SK-N-SH treated with all-trans-retinoic acid at 6 μM for 48 hours (cell line): ENCODE measurements around the gene DES.

ENCODE experiments used
- ATAC-seq: fragments of 200-7000 bp; cut with Tn5 transposase; 3 replicates; pipeline ENCODE4 v1.9.1; 2020; ENCODE audit warnings: mild to moderate bottlenecking, moderate library complexity
- ARNTL ChIP-seq: fragments of 450-650 bp; formaldehyde crosslinking; IDR thresholded peaks from 2 replicates; pipeline ENCODE4 v1.5.0; 2020; ENCODE audit warnings: low read depth, mild to moderate bottlenecking, moderate library complexity, borderline replicate concordance
- BACH2 ChIP-seq: fragments of 250-450 bp; sonication (Bioruptor Pico); IDR thresholded peaks from 2 replicates; pipeline ENCODE4 v1.9.0; 2021; ENCODE audit warnings: mild to moderate bottlenecking, borderline replicate concordance
- CSDC2 ChIP-seq: fragments of 250-450 bp; sonication (Bioruptor Pico); IDR thresholded peaks from 2 replicates; pipeline ENCODE4 v1.5.0; 2020; ENCODE audit warnings: mild to moderate bottlenecking, moderate library complexity
- CSRNP3 ChIP-seq: fragments of 250-450 bp; sonication (Bioruptor Pico); IDR thresholded peaks from 2 replicates; pipeline ENCODE4 v1.5.1; 2021; ENCODE audit warnings: mild to moderate bottlenecking, moderate library complexity
- ISL1 ChIP-seq: fragments of 250-450 bp; sonication (Bioruptor Pico); IDR thresholded peaks from 2 replicates; pipeline ENCODE4 v2.1.2; 2022; ENCODE audit warnings: mild to moderate bottlenecking, moderate library complexity
- PATZ1 ChIP-seq: fragments of 250-450 bp; sonication (Bioruptor Pico); IDR thresholded peaks from 2 replicates; pipeline ENCODE4 v1.8.0; 2020; ENCODE audit warnings: mild to moderate bottlenecking, moderate library complexity, borderline replicate concordance
- PPARA ChIP-seq: fragments of 250-450 bp; sonication (Bioruptor Pico); IDR thresholded peaks from 2 replicates; pipeline ENCODE4 v1.5.0; 2020; ENCODE audit warnings: mild to moderate bottlenecking, borderline replicate concordance
- RARB ChIP-seq: fragments of 250-450 bp; sonication (Bioruptor Pico); IDR thresholded peaks from 2 replicates; pipeline ENCODE4 v1.8.0; 2021; ENCODE audit warnings: mild to moderate bottlenecking, moderate library complexity
- SNAI2 ChIP-seq: fragments of 250-450 bp; sonication (Bioruptor Pico); IDR thresholded peaks from 2 replicates; pipeline ENCODE4 v1.5.0; 2020; ENCODE audit warnings: mild to moderate bottlenecking, moderate library complexity
- TOX ChIP-seq: fragments of 250-450 bp; sonication (Bioruptor Pico); IDR thresholded peaks from 2 replicates; pipeline ENCODE4 v1.8.0; 2021; ENCODE audit warnings: mild to moderate bottlenecking, moderate library complexity, borderline replicate concordance
- ZC3H10 ChIP-seq: fragments of 250-450 bp; sonication (Bioruptor Pico); IDR thresholded peaks from 2 replicates; pipeline ENCODE4 v1.5.1; 2021; ENCODE audit warnings: mild to moderate bottlenecking, moderate library complexity
- ZFP3 ChIP-seq: fragments of 250-450 bp; sonication (Bioruptor Pico); IDR thresholded peaks from 2 replicates; pipeline ENCODE4 v1.5.0; 2020; ENCODE audit warnings: mild to moderate bottlenecking, moderate library complexity
- ZFP30 ChIP-seq: fragments of 450-650 bp; formaldehyde crosslinking; IDR thresholded peaks from 2 replicates; pipeline ENCODE4 v1.5.0; 2022; ENCODE audit warnings: mild to moderate bottlenecking, moderate library complexity
- ZNF565 ChIP-seq: fragments of 450-650 bp; formaldehyde crosslinking; conservative IDR thresholded peaks from 2 replicates; pipeline ENCODE4 v1.5.0; 2020; ENCODE audit warnings: low read depth, mild to moderate bottlenecking, moderate library complexity
- ZNF70 ChIP-seq: fragments of 450-650 bp; formaldehyde crosslinking; IDR thresholded peaks from 2 replicates; pipeline ENCODE4 v1.5.0; 2020; ENCODE audit warnings: mild to moderate bottlenecking, moderate library complexity
- TF ChIP-seq, protein P1 (sequence below): fragments of 250-450 bp; sonication (Bioruptor Pico); IDR thresholded peaks from 2 replicates; pipeline ENCODE4 v1.5.1; 2020; ENCODE audit warnings: low read depth, mild to moderate bottlenecking, moderate library complexity
- TF ChIP-seq, protein P2 (sequence below): fragments of 250-450 bp; sonication (Bioruptor Pico); IDR thresholded peaks from 2 replicates; pipeline ENCODE4 v1.8.0; 2021; ENCODE audit warnings: low read depth, mild to moderate bottlenecking, moderate library complexity, borderline replicate concordance
- TF ChIP-seq, protein P3 (sequence below): fragments of 250-450 bp; sonication (Bioruptor Pico); IDR thresholded peaks from 2 replicates; pipeline ENCODE4 v1.5.0; 2020; ENCODE audit warnings: mild to moderate bottlenecking, moderate library complexity

DES gene

DNA sequence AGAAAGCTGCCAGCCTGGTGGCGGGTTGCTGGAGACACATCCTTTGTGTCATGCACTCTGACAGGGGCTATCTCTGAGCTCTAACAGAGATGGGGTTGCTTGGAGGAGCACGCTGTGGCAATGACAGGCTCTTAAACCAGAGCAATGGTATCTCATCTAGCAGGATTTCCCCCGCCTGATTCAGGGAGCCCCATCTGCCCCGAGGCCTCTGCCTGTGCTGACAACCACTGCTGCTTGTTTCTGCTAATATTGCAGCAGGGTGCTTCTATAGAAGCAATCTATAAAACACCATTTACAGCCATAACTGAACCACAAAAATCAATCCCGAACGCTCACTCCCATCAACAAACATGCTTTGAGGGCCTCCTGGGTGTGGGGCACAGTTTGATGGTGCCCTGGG, 17.6 kb upstream of the DES start:
- no peak for TF ChIP-seq CSRNP3 (CRISPR knock-in tag)
- no peak for TF ChIP-seq SNAI2 (CRISPR knock-in tag)
- no peak for TF ChIP-seq TOX (CRISPR knock-in tag)
- no peak for TF ChIP-seq BACH2 (CRISPR knock-in tag)
- no peak for TF ChIP-seq PATZ1 (CRISPR knock-in tag)
- no peak for TF ChIP-seq ZFP3
- TF ChIP-seq ZC3H10 (CRISPR knock-in tag), result no peak
- TF ChIP-seq, protein P1, sequence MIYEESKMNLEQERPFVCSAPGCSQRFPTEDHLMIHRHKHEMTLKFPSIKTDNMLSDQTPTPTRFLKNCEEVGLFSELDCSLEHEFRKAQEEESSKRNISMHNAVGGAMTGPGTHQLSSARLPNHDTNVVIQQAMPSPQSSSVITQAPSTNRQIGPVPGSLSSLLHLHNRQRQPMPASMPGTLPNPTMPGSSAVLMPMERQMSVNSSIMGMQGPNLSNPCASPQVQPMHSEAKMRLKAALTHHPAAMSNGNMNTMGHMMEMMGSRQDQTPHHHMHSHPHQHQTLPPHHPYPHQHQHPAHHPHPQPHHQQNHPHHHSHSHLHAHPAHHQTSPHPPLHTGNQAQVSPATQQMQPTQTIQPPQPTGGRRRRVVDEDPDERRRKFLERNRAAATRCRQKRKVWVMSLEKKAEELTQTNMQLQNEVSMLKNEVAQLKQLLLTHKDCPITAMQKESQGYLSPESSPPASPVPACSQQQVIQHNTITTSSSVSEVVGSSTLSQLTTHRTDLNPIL (CRISPR knock-in tag), result no peak
- TF ChIP-seq ZFP30 (CRISPR knock-in tag), result no peak
- TF ChIP-seq, protein P2, sequence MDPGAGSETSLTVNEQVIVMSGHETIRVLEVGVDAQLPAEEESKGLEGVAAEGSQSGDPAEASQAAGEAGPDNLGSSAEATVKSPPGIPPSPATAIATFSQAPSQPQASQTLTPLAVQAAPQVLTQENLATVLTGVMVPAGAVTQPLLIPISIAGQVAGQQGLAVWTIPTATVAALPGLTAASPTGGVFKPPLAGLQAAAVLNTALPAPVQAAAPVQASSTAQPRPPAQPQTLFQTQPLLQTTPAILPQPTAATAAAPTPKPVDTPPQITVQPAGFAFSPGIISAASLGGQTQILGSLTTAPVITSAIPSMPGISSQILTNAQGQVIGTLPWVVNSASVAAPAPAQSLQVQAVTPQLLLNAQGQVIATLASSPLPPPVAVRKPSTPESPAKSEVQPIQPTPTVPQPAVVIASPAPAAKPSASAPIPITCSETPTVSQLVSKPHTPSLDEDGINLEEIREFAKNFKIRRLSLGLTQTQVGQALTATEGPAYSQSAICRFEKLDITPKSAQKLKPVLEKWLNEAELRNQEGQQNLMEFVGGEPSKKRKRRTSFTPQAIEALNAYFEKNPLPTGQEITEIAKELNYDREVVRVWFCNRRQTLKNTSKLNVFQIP (CRISPR knock-in tag), result no peak
- TF ChIP-seq ARNTL (CRISPR knock-in tag), result no peak
- no peak for TF ChIP-seq RARB (CRISPR knock-in tag)
- TF ChIP-seq ZNF70, result no peak
- TF ChIP-seq PPARA (CRISPR knock-in tag), result no peak
- TF ChIP-seq, protein P3, sequence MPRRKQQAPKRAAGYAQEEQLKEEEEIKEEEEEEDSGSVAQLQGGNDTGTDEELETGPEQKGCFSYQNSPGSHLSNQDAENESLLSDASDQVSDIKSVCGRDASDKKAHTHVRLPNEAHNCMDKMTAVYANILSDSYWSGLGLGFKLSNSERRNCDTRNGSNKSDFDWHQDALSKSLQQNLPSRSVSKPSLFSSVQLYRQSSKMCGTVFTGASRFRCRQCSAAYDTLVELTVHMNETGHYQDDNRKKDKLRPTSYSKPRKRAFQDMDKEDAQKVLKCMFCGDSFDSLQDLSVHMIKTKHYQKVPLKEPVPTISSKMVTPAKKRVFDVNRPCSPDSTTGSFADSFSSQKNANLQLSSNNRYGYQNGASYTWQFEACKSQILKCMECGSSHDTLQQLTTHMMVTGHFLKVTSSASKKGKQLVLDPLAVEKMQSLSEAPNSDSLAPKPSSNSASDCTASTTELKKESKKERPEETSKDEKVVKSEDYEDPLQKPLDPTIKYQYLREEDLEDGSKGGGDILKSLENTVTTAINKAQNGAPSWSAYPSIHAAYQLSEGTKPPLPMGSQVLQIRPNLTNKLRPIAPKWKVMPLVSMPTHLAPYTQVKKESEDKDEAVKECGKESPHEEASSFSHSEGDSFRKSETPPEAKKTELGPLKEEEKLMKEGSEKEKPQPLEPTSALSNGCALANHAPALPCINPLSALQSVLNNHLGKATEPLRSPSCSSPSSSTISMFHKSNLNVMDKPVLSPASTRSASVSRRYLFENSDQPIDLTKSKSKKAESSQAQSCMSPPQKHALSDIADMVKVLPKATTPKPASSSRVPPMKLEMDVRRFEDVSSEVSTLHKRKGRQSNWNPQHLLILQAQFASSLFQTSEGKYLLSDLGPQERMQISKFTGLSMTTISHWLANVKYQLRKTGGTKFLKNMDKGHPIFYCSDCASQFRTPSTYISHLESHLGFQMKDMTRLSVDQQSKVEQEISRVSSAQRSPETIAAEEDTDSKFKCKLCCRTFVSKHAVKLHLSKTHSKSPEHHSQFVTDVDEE, result no peak
- ATAC-seq, result no peak

DNA sequence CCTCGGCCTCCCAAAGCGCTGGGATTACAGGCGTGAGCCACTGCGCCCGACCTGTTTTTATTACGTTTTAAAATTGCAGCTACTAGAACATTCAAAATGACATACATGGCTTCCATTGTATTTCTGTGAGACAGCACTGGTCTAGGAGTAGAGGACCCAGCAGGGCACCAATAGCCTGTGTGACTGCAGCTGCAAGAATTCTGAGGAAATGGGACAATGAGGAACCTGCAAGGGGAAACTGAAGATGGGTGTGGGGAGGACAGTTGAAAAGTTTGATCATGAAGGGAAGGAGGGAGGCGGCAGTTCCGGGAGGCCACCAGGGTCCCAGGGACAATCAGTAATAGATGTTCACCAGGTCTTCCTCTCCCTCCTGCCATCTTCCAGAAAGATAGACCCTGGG, 16.6 kb upstream of the DES start:
- TF ChIP-seq ZC3H10 (CRISPR knock-in tag), result no peak
- no peak for TF ChIP-seq ZFP3
- TF ChIP-seq ISL1 (CRISPR knock-in tag), result no peak
- TF ChIP-seq, protein P3, result no peak
- TF ChIP-seq, all 23 proteins: peak for 0
- ATAC-seq, result no peak

DNA sequence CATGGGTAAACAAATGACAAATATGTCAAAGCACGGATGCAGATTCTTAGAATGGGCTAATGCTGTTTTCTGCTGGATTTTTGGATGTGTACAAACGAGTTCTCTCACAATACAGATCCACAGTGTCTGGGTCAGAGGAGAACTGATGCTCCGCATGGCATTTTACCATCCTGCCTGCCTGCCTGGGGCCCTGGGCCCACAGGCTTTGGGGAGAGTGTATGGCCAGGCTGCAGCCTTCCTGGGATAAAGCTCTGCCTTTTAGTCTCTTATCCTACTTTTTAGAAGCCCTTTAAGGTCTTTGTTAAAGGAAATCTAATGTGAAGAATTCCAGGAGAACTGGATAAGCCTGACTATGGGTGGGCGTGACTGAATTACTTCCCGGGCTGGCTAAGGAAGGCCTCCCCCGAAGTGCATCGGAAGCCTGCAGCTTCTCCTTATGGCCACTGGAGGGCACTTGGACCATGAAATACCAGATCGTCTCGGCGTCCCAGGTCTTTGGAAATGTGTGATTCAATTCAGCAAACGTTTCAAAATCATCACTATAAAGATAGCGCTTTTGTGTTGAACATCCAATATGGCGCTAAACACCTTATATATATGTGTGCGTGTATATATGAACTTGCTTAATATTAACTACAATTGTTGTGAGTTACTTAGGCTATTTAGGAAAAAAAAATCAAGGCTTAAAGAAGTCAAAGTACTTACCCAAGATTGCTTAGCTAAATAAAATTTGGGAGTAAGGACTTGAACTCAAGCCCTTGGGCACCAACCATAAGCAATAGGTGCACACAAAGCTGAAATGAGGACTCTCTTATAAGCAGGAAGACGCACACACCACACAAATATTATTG, 15.3 kb upstream of the DES start:
- ATAC-seq, result peak; percentile 90
- TF ChIP-seq, protein P1 (CRISPR knock-in tag), result no peak
- TF ChIP-seq, protein P2 (CRISPR knock-in tag), result no peak
- TF ChIP-seq ZNF565 (CRISPR knock-in tag), result no peak
- no peak for TF ChIP-seq PPARA (CRISPR knock-in tag)
- TF ChIP-seq ISL1 (CRISPR knock-in tag), result no peak
- no peak for TF ChIP-seq CSRNP3 (CRISPR knock-in tag)
- no peak for TF ChIP-seq CSDC2
